GM23338 (cell line): Measurements from ENCODE around the gene MED20. TPM values are rescaled to one million over a fixed set of nuclear protein-coding genes. Genes with fewer than 3 reads are reported as not detected.

ENCODE experiments used
- ATAC-seq: fragments of 200-7000 bp; cut with Tn5 transposase; 3 replicates; pipeline ENCODE4 v1.9.1; 2020
- DNase-seq: peaks from one replicate; pipeline ENCODE4 v3.0.0-alpha.2; 2015; ENCODE audit warnings: low spot score
- H2AFZ ChIP-seq: fragments of 200-600 bp; sonication (generic); 2 replicates; pipeline ENCODE4 v1.8.0; 2016; ENCODE audit warnings: antibody characterized with exemption, mild to moderate bottlenecking, moderate library complexity
- H3F3A ChIP-seq: fragments of 200-600 bp; sonication (generic); replicated peaks from 2 replicates; pipeline ENCODE4 v1.8.0; 2017; ENCODE audit warnings: antibody characterized with exemption, mixed run types, low read depth
- H3K27ac ChIP-seq: fragments of 200-600 bp; sonication (generic); 2 replicates; pipeline ENCODE4 v1.6.1; 2016; ENCODE audit warnings: low read depth
- H3K27me3 ChIP-seq: fragments of 200-600 bp; sonication (generic); 2 replicates; pipeline ENCODE4 v1.8.0; 2016; ENCODE audit warnings: mild to moderate bottlenecking, mixed run types, moderate library complexity; ENCODE audit not compliant: insufficient read depth
- H3K36me3 ChIP-seq: fragments of 200-600 bp; sonication (generic); 2 replicates; pipeline ENCODE4 v1.8.0; 2016; ENCODE audit warnings: mild to moderate bottlenecking; ENCODE audit not compliant: insufficient read depth
- H3K4me1 ChIP-seq: fragments of 200-600 bp; sonication (generic); 2 replicates; pipeline ENCODE4 v1.8.0; 2016; ENCODE audit warnings: mild to moderate bottlenecking, moderate library complexity; ENCODE audit not compliant: insufficient read depth
- H3K4me2 ChIP-seq: fragments of 200-600 bp; sonication (generic); 2 replicates; pipeline ENCODE4 v1.7.1; 2017; ENCODE audit warnings: mixed run types
- H3K4me3 ChIP-seq: fragments of 200-600 bp; sonication (generic); 2 replicates; pipeline ENCODE4 v1.6.1; 2016; ENCODE audit warnings: mixed run types
- H3K79me2 ChIP-seq: fragments of 200-600 bp; sonication (generic); replicated peaks from 2 replicates; pipeline ENCODE4 v1.8.0; 2017; ENCODE audit warnings: mild to moderate bottlenecking; ENCODE audit not compliant: insufficient read depth
- H3K9me2 ChIP-seq: fragments of 200-600 bp; sonication (generic); 2 replicates; pipeline ENCODE4 v1.8.0; 2017; ENCODE audit not compliant: insufficient read depth
- H4K20me1 ChIP-seq: fragments of 200-600 bp; sonication (generic); replicated peaks from 2 replicates; pipeline ENCODE4 v1.8.0; 2017; ENCODE audit warnings: mild to moderate bottlenecking; ENCODE audit not compliant: insufficient read depth
- H3K27ac Mint-ChIP-seq: 2 replicates; pipeline ENCODE4 v1.8.0; 2020; ENCODE audit warnings: inconsistent platforms, mild to moderate bottlenecking, moderate library complexity, mixed read lengths
- H3K27me3 Mint-ChIP-seq: 3 replicates; pipeline ENCODE4 v1.8.0; 2022; ENCODE audit warnings: low read depth, mild to moderate bottlenecking, moderate library complexity, mixed read lengths, inconsistent platforms; ENCODE audit not compliant: insufficient read depth, poor library complexity
- H3K36me3 Mint-ChIP-seq: 3 replicates; pipeline ENCODE4 v1.8.0; 2021; ENCODE audit warnings: low read depth, mild to moderate bottlenecking, inconsistent platforms, moderate library complexity, mixed read lengths
- H3K4me1 Mint-ChIP-seq: 3 replicates; pipeline ENCODE4 v1.8.0; 2020; ENCODE audit warnings: mild to moderate bottlenecking, inconsistent platforms, mixed read lengths
- H3K4me3 Mint-ChIP-seq: 3 replicates; pipeline ENCODE4 v1.8.0; 2021; ENCODE audit warnings: moderate library complexity, mild to moderate bottlenecking, inconsistent platforms, mixed read lengths
- H3K9me3 Mint-ChIP-seq: 3 replicates; pipeline ENCODE4 v1.8.0; 2020; ENCODE audit warnings: moderate library complexity, mild to moderate bottlenecking, inconsistent platforms, mixed read lengths
- EZH2 ChIP-seq: fragments of 200-600 bp; sonication (generic); IDR thresholded peaks from one replicate; pipeline ENCODE4 v1.8.0; 2017; ENCODE audit warnings: antibody characterized with exemption, mild to moderate bottlenecking, low read depth; ENCODE audit not compliant: unreplicated experiment
- polyA plus RNA-seq: library from polyadenylated mRNA; unstranded; fragments of >200 nt; fragmentation: Nextera tagmentation; extraction: Ambion mirVana; gene quantifications from 2 replicates; pipeline ENCODE4 v1.2.1, GENCODE V29; 2016
- total RNA-seq: library from RNA; depleted of rRNA; stranded (reverse); fragments of >200 nt; shearing (Covaris generic); gene quantifications from 2 replicates; pipeline ENCODE4 v1.2.3, GENCODE V29; 2014
- TF ChIP-seq, protein P1 (sequence below), 2 experiments: fragments of 200-600 bp in 1 of 2; sonication (generic) in 1 of 2; conservative IDR thresholded peaks; 2 replicates each; pipeline versions ENCODE4 v1.5.1 to v1.6.1; 2016 to 2017; ENCODE audit warnings: antibody characterized with exemption in 2 of 2, low read depth in 2 of 2, mild to moderate bottlenecking in 2 of 2, moderate library complexity in 1 of 2
- TF ChIP-seq, protein P2 (sequence below): IDR thresholded peaks from 2 replicates; pipeline ENCODE4 v1.6.1; 2016; ENCODE audit warnings: antibody characterized with exemption
- TF ChIP-seq, protein P3 (sequence below): IDR thresholded peaks from one replicate; pipeline ENCODE4 v1.6.1; 2018; ENCODE audit warnings: antibody characterized with exemption; ENCODE audit not compliant: unreplicated experiment
- TF ChIP-seq, protein P4 (sequence below): fragments of 250-450 bp; sonication (Bioruptor Pico); IDR thresholded peaks from 2 replicates; pipeline ENCODE4 v1.5.0; 2020; ENCODE audit warnings: mild to moderate bottlenecking, moderate library complexity

Gene MED20
- total and polyA plus RNA-seq, 2 experiments from 2014 or later = 20.1 to 39.3 TPM

DNA sequence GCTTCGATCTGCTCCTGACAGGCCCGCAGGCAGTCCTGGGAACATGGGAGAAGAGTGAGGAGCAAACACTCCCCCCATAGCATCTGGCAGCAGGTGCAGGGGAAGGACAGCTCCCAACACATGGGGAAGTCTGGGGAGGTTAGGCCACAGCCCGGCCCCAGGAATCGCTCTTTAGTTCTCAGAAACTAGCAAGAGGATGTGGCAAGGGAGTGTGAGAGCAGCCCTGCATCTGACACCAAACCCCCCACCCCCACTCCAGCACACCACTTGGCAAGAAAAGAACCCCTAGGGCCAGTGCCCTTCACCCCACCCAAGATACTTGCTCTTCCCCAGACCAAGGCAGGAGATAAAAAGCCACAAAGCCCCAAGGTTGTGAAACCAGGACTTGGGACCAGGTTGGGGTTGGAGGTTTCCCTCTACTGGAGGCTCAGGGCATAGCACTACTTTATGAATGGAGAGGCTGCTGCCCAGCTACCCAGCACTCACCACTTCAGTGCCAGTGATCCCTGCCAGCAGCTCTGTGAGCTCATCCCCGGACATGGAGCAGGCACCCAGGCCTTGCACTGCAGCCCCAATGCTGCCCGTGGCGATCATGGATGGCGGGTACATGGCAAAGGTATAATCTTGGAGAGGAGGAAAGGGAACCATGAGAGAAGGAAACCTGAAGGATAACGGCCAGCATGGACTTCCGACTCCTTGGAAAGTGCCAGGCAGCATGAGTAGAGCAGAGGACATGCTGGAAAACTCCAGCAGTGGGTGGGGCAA, 15.3 kb upstream of the MED20 start:
- ATAC-seq (peak; percentile 49), DNase-seq (peak; percentile 90)
- no peak for TF ChIP-seq EZH2
- TF ChIP-seq, protein P1, sequence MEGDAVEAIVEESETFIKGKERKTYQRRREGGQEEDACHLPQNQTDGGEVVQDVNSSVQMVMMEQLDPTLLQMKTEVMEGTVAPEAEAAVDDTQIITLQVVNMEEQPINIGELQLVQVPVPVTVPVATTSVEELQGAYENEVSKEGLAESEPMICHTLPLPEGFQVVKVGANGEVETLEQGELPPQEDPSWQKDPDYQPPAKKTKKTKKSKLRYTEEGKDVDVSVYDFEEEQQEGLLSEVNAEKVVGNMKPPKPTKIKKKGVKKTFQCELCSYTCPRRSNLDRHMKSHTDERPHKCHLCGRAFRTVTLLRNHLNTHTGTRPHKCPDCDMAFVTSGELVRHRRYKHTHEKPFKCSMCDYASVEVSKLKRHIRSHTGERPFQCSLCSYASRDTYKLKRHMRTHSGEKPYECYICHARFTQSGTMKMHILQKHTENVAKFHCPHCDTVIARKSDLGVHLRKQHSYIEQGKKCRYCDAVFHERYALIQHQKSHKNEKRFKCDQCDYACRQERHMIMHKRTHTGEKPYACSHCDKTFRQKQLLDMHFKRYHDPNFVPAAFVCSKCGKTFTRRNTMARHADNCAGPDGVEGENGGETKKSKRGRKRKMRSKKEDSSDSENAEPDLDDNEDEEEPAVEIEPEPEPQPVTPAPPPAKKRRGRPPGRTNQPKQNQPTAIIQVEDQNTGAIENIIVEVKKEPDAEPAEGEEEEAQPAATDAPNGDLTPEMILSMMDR (conservative IDR thresholded peaks at IDR 0.05; ENCODE audit: low read depth in 2 of 2) = peak; percentile 80 to 85
- TF ChIP-seq, protein P2, sequence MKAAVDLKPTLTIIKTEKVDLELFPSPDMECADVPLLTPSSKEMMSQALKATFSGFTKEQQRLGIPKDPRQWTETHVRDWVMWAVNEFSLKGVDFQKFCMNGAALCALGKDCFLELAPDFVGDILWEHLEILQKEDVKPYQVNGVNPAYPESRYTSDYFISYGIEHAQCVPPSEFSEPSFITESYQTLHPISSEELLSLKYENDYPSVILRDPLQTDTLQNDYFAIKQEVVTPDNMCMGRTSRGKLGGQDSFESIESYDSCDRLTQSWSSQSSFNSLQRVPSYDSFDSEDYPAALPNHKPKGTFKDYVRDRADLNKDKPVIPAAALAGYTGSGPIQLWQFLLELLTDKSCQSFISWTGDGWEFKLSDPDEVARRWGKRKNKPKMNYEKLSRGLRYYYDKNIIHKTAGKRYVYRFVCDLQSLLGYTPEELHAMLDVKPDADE = no peak
- TF ChIP-seq, protein P3, sequence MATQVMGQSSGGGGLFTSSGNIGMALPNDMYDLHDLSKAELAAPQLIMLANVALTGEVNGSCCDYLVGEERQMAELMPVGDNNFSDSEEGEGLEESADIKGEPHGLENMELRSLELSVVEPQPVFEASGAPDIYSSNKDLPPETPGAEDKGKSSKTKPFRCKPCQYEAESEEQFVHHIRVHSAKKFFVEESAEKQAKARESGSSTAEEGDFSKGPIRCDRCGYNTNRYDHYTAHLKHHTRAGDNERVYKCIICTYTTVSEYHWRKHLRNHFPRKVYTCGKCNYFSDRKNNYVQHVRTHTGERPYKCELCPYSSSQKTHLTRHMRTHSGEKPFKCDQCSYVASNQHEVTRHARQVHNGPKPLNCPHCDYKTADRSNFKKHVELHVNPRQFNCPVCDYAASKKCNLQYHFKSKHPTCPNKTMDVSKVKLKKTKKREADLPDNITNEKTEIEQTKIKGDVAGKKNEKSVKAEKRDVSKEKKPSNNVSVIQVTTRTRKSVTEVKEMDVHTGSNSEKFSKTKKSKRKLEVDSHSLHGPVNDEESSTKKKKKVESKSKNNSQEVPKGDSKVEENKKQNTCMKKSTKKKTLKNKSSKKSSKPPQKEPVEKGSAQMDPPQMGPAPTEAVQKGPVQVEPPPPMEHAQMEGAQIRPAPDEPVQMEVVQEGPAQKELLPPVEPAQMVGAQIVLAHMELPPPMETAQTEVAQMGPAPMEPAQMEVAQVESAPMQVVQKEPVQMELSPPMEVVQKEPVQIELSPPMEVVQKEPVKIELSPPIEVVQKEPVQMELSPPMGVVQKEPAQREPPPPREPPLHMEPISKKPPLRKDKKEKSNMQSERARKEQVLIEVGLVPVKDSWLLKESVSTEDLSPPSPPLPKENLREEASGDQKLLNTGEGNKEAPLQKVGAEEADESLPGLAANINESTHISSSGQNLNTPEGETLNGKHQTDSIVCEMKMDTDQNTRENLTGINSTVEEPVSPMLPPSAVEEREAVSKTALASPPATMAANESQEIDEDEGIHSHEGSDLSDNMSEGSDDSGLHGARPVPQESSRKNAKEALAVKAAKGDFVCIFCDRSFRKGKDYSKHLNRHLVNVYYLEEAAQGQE = no peak
- TF ChIP-seq, protein P4, sequence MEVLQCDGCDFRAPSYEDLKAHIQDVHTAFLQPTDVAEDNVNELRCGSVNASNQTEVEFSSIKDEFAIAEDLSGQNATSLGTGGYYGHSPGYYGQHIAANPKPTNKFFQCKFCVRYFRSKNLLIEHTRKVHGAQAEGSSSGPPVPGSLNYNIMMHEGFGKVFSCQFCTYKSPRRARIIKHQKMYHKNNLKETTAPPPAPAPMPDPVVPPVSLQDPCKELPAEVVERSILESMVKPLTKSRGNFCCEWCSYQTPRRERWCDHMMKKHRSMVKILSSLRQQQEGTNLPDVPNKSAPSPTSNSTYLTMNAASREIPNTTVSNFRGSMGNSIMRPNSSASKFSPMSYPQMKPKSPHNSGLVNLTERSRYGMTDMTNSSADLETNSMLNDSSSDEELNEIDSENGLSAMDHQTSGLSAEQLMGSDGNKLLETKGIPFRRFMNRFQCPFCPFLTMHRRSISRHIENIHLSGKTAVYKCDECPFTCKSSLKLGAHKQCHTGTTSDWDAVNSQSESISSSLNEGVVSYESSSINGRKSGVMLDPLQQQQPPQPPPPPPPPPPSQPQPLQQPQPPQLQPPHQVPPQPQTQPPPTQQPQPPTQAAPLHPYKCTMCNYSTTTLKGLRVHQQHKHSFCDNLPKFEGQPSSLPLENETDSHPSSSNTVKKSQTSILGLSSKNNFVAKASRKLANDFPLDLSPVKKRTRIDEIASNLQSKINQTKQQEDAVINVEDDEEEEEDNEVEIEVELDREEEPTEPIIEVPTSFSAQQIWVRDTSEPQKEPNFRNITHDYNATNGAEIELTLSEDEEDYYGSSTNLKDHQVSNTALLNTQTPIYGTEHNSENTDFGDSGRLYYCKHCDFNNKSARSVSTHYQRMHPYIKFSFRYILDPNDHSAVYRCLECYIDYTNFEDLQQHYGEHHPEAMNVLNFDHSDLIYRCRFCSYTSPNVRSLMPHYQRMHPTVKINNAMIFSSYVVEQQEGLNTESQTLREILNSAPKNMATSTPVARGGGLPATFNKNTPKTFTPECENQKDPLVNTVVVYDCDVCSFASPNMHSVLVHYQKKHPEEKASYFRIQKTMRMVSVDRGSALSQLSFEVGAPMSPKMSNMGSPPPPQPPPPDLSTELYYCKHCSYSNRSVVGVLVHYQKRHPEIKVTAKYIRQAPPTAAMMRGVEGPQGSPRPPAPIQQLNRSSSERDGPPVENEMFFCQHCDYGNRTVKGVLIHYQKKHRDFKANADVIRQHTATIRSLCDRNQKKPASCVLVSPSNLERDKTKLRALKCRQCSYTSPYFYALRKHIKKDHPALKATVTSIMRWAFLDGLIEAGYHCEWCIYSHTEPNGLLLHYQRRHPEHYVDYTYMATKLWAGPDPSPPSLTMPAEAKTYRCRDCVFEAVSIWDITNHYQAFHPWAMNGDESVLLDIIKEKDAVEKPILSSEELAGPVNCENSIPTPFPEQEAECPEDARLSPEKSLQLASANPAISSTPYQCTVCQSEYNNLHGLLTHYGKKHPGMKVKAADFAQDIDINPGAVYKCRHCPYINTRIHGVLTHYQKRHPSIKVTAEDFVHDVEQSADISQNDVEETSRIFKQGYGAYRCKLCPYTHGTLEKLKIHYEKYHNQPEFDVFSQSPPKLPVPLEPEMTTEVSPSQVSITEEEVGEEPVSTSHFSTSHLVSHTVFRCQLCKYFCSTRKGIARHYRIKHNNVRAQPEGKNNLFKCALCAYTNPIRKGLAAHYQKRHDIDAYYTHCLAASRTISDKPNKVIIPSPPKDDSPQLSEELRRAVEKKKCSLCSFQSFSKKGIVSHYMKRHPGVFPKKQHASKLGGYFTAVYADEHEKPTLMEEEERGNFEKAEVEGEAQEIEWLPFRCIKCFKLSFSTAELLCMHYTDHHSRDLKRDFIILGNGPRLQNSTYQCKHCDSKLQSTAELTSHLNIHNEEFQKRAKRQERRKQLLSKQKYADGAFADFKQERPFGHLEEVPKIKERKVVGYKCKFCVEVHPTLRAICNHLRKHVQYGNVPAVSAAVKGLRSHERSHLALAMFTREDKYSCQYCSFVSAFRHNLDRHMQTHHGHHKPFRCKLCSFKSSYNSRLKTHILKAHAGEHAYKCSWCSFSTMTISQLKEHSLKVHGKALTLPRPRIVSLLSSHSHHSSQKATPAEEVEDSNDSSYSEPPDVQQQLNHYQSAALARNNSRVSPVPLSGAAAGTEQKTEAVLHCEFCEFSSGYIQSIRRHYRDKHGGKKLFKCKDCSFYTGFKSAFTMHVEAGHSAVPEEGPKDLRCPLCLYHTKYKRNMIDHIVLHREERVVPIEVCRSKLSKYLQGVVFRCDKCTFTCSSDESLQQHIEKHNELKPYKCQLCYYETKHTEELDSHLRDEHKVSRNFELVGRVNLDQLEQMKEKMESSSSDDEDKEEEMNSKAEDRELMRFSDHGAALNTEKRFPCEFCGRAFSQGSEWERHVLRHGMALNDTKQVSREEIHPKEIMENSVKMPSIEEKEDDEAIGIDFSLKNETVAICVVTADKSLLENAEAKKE = no peak
- Mint-ChIP-seq H3K27ac (peak overlapping the region; percentile 75), H3K9me3 (no peaks in the 10 kb centered on the region), H3K36me3 (peaks cover 46% of the 10 kb centered on the region), H3K4me1 (peaks cover 34% of the 10 kb centered on the region), H3K27me3 (peaks cover 21% of the 10 kb centered on the region), H3K4me3 (no peak overlapping the region)
- Histone ChIP-seq H3K4me3 (no peak overlapping the region), H3K27ac (peak overlapping the region; percentile 84), H3K27me3 (no peaks in the 10 kb centered on the region), H3F3A (peaks cover 47% of the 10 kb centered on the region), H2AFZ (no peak overlapping the region), H3K4me2 (no peak overlapping the region), H4K20me1 (peaks cover 24% of the 10 kb centered on the region), H3K79me2 (0 out of 2 replicates have a peak, but pooled peaks cover 6% of the 10 kb centered on the region), H3K9me2 (no peaks in the 10 kb centered on the region), H3K4me1 (peaks cover 29% of the 10 kb centered on the region), H3K36me3 (peaks cover 26% of the 10 kb centered on the region)
